Measurements from ENCODE around the gene CTIF. TPM values are rescaled to one million over a fixed set of nuclear protein-coding genes. Genes with fewer than 3 reads are reported as not detected.

The CTIF gene
- total and polyA plus RNA-seq, 2 donors: 1.7 to 11.3 TPM

GRCh38 chr18:48697441-48697840 is 158.6 kb downstream of the CTIF start:
- no peaks in the 10 kb centered on the region for H3K4me1 ChIP-seq (ENCODE audit: control insufficient read depth in 2 of 2, insufficient read depth in 2 of 2, low read length in 2 of 2)
- H3K27ac ChIP-seq (ENCODE audit: low read depth in 1 of 2, low read length in 1 of 2): no peak overlapping the region
- no peaks in the 10 kb centered on the region for H3K36me3 ChIP-seq (ENCODE audit: control insufficient read depth in 2 of 2, insufficient read depth in 2 of 2, low read length in 1 of 2)
- 100% methylated on average over 1 of the region's 1 CpG for WGBS
- no peak overlapping the region for H3K4me3 ChIP-seq (ENCODE audit: low read length in 2 of 2)
- H3K27me3 ChIP-seq (ENCODE audit: control insufficient read depth in 2 of 2, insufficient read depth in 1 of 2, low read length in 1 of 2): no peaks in the 10 kb centered on the region
- H3K9me3 ChIP-seq (ENCODE audit: control insufficient read depth in 2 of 2, insufficient read depth in 1 of 2, low read length in 1 of 2): no peaks in the 10 kb centered on the region
- DNase-seq (ENCODE audit: low read depth in 6 of 9, low spot score in 9 of 9): no peak

- H3K4me3 ChIP-seq (ENCODE audit: low read length in 2 of 2): no peak overlapping the region
- no peaks in the 10 kb centered on the region for H3K36me3 ChIP-seq (ENCODE audit: control insufficient read depth in 2 of 2, insufficient read depth in 2 of 2, low read length in 1 of 2)
- no peak overlapping the region for H3K27ac ChIP-seq (ENCODE audit: low read depth in 1 of 2, low read length in 1 of 2)
- no peaks in the 10 kb centered on the region for H3K27me3 ChIP-seq (ENCODE audit: control insufficient read depth in 2 of 2, insufficient read depth in 1 of 2, low read length in 1 of 2)
- no peaks in the 10 kb centered on the region for H3K4me1 ChIP-seq (ENCODE audit: control insufficient read depth in 2 of 2, insufficient read depth in 2 of 2, low read length in 2 of 2)
- 41% methylated on average over 5 of the region's 5 CpGs for whole genome bisulfite sequencing
- peak in 1 of 9 donors; percentile 13 for DNase-seq (ENCODE audit: low read depth in 6 of 9, low spot score in 9 of 9)
- no peaks in the 10 kb centered on the region for H3K9me3 ChIP-seq (ENCODE audit: control insufficient read depth in 2 of 2, insufficient read depth in 1 of 2, low read length in 1 of 2)
These were observed 159.9 kb downstream of the CTIF start for GRCh38 chr18:48698707-48699106.

- WGBS: 96% methylated on average over 7 of the region's 7 CpGs
- Histone ChIP-seq H3K27ac (ENCODE audit: low read depth in 1 of 2, low read length in 1 of 2) (no peak overlapping the region), H3K36me3 (ENCODE audit: control insufficient read depth in 2 of 2, insufficient read depth in 2 of 2, low read length in 1 of 2) (no peaks in the 10 kb centered on the region), H3K4me3 (ENCODE audit: low read length in 2 of 2) (no peak overlapping the region), H3K27me3 (ENCODE audit: control insufficient read depth in 2 of 2, insufficient read depth in 1 of 2, low read length in 1 of 2) (no peaks in the 10 kb centered on the region), H3K9me3 (ENCODE audit: control insufficient read depth in 2 of 2, insufficient read depth in 1 of 2, low read length in 1 of 2) (no peaks in the 10 kb centered on the region), H3K4me1 (ENCODE audit: control insufficient read depth in 2 of 2, insufficient read depth in 2 of 2, low read length in 2 of 2) (no peaks in the 10 kb centered on the region)
- no peak for DNase-seq (ENCODE audit: low read depth in 6 of 9, low spot score in 9 of 9)
These were observed 160.9 kb downstream of the CTIF start for GRCh38 chr18:48699761-48700160.

- Histone ChIP-seq H3K27me3 (ENCODE audit: control insufficient read depth in 2 of 2, insufficient read depth in 1 of 2, low read length in 1 of 2) (no peaks in the 10 kb centered on the region), H3K27ac (ENCODE audit: low read depth in 1 of 2, low read length in 1 of 2) (no peak overlapping the region), H3K36me3 (ENCODE audit: control insufficient read depth in 2 of 2, insufficient read depth in 2 of 2, low read length in 1 of 2) (no peaks in the 10 kb centered on the region), H3K4me1 (ENCODE audit: control insufficient read depth in 2 of 2, insufficient read depth in 2 of 2, low read length in 2 of 2) (no peaks in the 10 kb centered on the region), H3K4me3 (ENCODE audit: low read length in 2 of 2) (no peak overlapping the region), H3K9me3 (ENCODE audit: control insufficient read depth in 2 of 2, insufficient read depth in 1 of 2, low read length in 1 of 2) (no peaks in the 10 kb centered on the region)
- 97% methylated on average over 9 of the region's 9 CpGs for WGBS
- DNase-seq (ENCODE audit: low read depth in 6 of 9, low spot score in 9 of 9): no peak
These were observed 161.6 kb downstream of the CTIF start for GRCh38 chr18:48700446-48700845.

GRCh38 chr18:48702346-48703027 is 163.7 kb downstream of the CTIF start:
- Histone ChIP-seq H3K4me3 (ENCODE audit: low read length in 2 of 2) (no peak overlapping the region), H3K27me3 (ENCODE audit: control insufficient read depth in 2 of 2, insufficient read depth in 1 of 2, low read length in 1 of 2) (no peaks in the 10 kb centered on the region), H3K9me3 (ENCODE audit: control insufficient read depth in 2 of 2, insufficient read depth in 1 of 2, low read length in 1 of 2) (no peaks in the 10 kb centered on the region), H3K4me1 (ENCODE audit: control insufficient read depth in 2 of 2, insufficient read depth in 2 of 2, low read length in 2 of 2) (no peaks in the 10 kb centered on the region), H3K36me3 (ENCODE audit: control insufficient read depth in 2 of 2, insufficient read depth in 2 of 2, low read length in 1 of 2) (no peaks in the 10 kb centered on the region), H3K27ac (ENCODE audit: low read depth in 1 of 2, low read length in 1 of 2) (no peak overlapping the region)
- DNase-seq (ENCODE audit: low read depth in 6 of 9, low spot score in 9 of 9): no peak
- 86% methylated on average over 9 of the region's 9 CpGs for WGBS

- Histone ChIP-seq H3K4me3 (ENCODE audit: low read length in 2 of 2) (no peak overlapping the region), H3K36me3 (ENCODE audit: control insufficient read depth in 2 of 2, insufficient read depth in 2 of 2, low read length in 1 of 2) (no peaks in the 10 kb centered on the region), H3K27me3 (ENCODE audit: control insufficient read depth in 2 of 2, insufficient read depth in 1 of 2, low read length in 1 of 2) (no peaks in the 10 kb centered on the region), H3K27ac (ENCODE audit: low read depth in 1 of 2, low read length in 1 of 2) (no peak overlapping the region), H3K4me1 (ENCODE audit: control insufficient read depth in 2 of 2, insufficient read depth in 2 of 2, low read length in 2 of 2) (no peaks in the 10 kb centered on the region), H3K9me3 (ENCODE audit: control insufficient read depth in 2 of 2, insufficient read depth in 1 of 2, low read length in 1 of 2) (no peaks in the 10 kb centered on the region)
- DNase-seq (ENCODE audit: low read depth in 6 of 9, low spot score in 9 of 9): no peak
- 86% methylated on average over 1 of the region's 1 CpG for WGBS
These were observed 164.2 kb downstream of the CTIF start for GRCh38 chr18:48703028-48703386.

- Histone ChIP-seq H3K27me3 (ENCODE audit: control insufficient read depth in 2 of 2, insufficient read depth in 1 of 2, low read length in 1 of 2) (no peaks in the 10 kb centered on the region), H3K4me1 (ENCODE audit: control insufficient read depth in 2 of 2, insufficient read depth in 2 of 2, low read length in 2 of 2) (no peaks in the 10 kb centered on the region), H3K36me3 (ENCODE audit: control insufficient read depth in 2 of 2, insufficient read depth in 2 of 2, low read length in 1 of 2) (no peaks in the 10 kb centered on the region), H3K4me3 (ENCODE audit: low read length in 2 of 2) (no peak overlapping the region), H3K27ac (ENCODE audit: low read depth in 1 of 2, low read length in 1 of 2) (no peak overlapping the region), H3K9me3 (ENCODE audit: control insufficient read depth in 2 of 2, insufficient read depth in 1 of 2, low read length in 1 of 2) (no peaks in the 10 kb centered on the region)
- DNase-seq (ENCODE audit: low read depth in 6 of 9, low spot score in 9 of 9): no peak
- WGBS: 87% methylated on average over 4 of the region's 4 CpGs
These were observed 164.6 kb downstream of the CTIF start for GRCh38 chr18:48703418-48703817.

DNA sequence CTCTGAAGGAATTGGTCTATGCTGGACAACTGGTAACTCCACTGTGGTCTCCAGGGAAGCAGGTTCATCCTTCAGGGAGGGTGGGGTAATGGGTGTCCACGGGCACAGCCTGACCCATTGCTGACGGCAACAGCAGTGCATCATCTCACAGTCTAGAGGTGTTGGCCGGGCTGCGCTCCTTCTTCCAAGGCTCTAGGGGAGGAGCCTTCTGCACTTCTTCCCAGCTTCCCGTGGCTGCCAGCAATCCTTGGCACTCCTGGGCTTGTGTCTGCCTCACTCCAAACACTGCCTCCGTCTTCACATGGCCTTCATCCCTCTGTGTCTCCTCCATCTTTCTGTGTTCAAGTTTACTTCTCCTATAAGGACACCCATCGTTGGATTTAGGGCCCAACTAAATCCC is 166.2 kb downstream of the CTIF start:
- no peak overlapping the region for H3K27ac ChIP-seq (ENCODE audit: low read depth in 1 of 2, low read length in 1 of 2)
- DNase-seq (ENCODE audit: low read depth in 6 of 9, low spot score in 9 of 9): no peak
- H3K36me3 ChIP-seq (ENCODE audit: control insufficient read depth in 2 of 2, insufficient read depth in 2 of 2, low read length in 1 of 2): no peaks in the 10 kb centered on the region
- H3K9me3 ChIP-seq (ENCODE audit: control insufficient read depth in 2 of 2, insufficient read depth in 1 of 2, low read length in 1 of 2): no peaks in the 10 kb centered on the region
- no peaks in the 10 kb centered on the region for H3K4me1 ChIP-seq (ENCODE audit: control insufficient read depth in 2 of 2, insufficient read depth in 2 of 2, low read length in 2 of 2)
- WGBS: 98% methylated on average over 7 of the region's 7 CpGs
- H3K4me3 ChIP-seq (ENCODE audit: low read length in 2 of 2): no peak overlapping the region
- H3K27me3 ChIP-seq (ENCODE audit: control insufficient read depth in 2 of 2, insufficient read depth in 1 of 2, low read length in 1 of 2): no peaks in the 10 kb centered on the region

- WGBS: 97% methylated on average over 11 of the region's 11 CpGs
- H3K4me3 ChIP-seq (ENCODE audit: low read length in 2 of 2): no peak overlapping the region
- no peaks in the 10 kb centered on the region for H3K36me3 ChIP-seq (ENCODE audit: control insufficient read depth in 2 of 2, insufficient read depth in 2 of 2, low read length in 1 of 2)
- H3K9me3 ChIP-seq (ENCODE audit: control insufficient read depth in 2 of 2, insufficient read depth in 1 of 2, low read length in 1 of 2): no peaks in the 10 kb centered on the region
- DNase-seq (ENCODE audit: low read depth in 6 of 9, low spot score in 9 of 9): no peak
- no peaks in the 10 kb centered on the region for H3K4me1 ChIP-seq (ENCODE audit: control insufficient read depth in 2 of 2, insufficient read depth in 2 of 2, low read length in 2 of 2)
- no peaks in the 10 kb centered on the region for H3K27me3 ChIP-seq (ENCODE audit: control insufficient read depth in 2 of 2, insufficient read depth in 1 of 2, low read length in 1 of 2)
- H3K27ac ChIP-seq (ENCODE audit: low read depth in 1 of 2, low read length in 1 of 2): no peak overlapping the region
These were observed 166.7 kb downstream of the CTIF start for GRCh38 chr18:48705531-48705930.

Data from thymus (tissue), 11 donors.